HCT116 (cell line): ENCODE data around the gene EMILIN1.

Experiments
- EGR1 ChIP-seq: IDR thresholded peaks from 2 replicates; pipeline ENCODE4 v1.6.1; 2012; ENCODE audit warnings: low read depth
- EZH2 ChIP-seq: fragments of 200-600 bp; sonication (generic); IDR thresholded peaks from 2 replicates; pipeline ENCODE4 v1.6.1; 2017; ENCODE audit warnings: antibody characterized with exemption, mixed run types
- POLR2A ChIP-seq: IDR thresholded peaks from 2 replicates; pipeline ENCODE4 v1.7.0; 2011; ENCODE audit warnings: borderline replicate concordance; ENCODE audit not compliant: insufficient read depth, insufficient read length; ENCODE audit errors: extremely low read depth
- POLR2AphosphoS5 ChIP-seq: IDR thresholded peaks from 2 replicates; pipeline ENCODE4 v1.6.1; 2011; ENCODE audit warnings: mild to moderate bottlenecking, low read depth, low read length, moderate library complexity
- SP1 ChIP-seq: IDR thresholded peaks from 2 replicates; pipeline ENCODE4 v1.6.1; 2012; ENCODE audit warnings: low read depth
- SRF ChIP-seq: IDR thresholded peaks from 2 replicates; pipeline ENCODE4 v1.6.1; 2012; ENCODE audit warnings: low read depth
- ZNF274 ChIP-seq: fragments of 200-500 bp; sonication (Bioruptor generic); IDR thresholded peaks from 2 replicates; pipeline ENCODE4 v1.6.1; 2014; ENCODE audit warnings: mild to moderate bottlenecking, low read depth, low read length, inconsistent platforms
- TF ChIP-seq, protein P1 (sequence below), 3 experiments: fragments of 200-600 bp in 1 of 3; sonication (generic) in 1 of 3; IDR thresholded peaks in 2 of 3; conservative IDR thresholded peaks in 1 of 3; 2 replicates each; pipeline ENCODE4 v1.5.1; 2012 to 2017; ENCODE audit warnings: low read depth in 2 of 3, low read length in 2 of 3, antibody characterized with exemption in 1 of 3, borderline replicate concordance in 1 of 3, control low read depth in 1 of 3, mild to moderate bottlenecking in 1 of 3, mixed read lengths in 1 of 3, mixed run types in 1 of 3, moderate library complexity in 1 of 3; ENCODE audit not compliant: insufficient read depth in 1 of 3
- TF ChIP-seq, protein P2 (sequence below): IDR thresholded peaks from 2 replicates; pipeline ENCODE4 v1.6.1; 2012
- TF ChIP-seq, protein P3 (sequence below): IDR thresholded peaks from 2 replicates; pipeline ENCODE4 v1.6.1; 2012; ENCODE audit warnings: low read depth

DNA sequence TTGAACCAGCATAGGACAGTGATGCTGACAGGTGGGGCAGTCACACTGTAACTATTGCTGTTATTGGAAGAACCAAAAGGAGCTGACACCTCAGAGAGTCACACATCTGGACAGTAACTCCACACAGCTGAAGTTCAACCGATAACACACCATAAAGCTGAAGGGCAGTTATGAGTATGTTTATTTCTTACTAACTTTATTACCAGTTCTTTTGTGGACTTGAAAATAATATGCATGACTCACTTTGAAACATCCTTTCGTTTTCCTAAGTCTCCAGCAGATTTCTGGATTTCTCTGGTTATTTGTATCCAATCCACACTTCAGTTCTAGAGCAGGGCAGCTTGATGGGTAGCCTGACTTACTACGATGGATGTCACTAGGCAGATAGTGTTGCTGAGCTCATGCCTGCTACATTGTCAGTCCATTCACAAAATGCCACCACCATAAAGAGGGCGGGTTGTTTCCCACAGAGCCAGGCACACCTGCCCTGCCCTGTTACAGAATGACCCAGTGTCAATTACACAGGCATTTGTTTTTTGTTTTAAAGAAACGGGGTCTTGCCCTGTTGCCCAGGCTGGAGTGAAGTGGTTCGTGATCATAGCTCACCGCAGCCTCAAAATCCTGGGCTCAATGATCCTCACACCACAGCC is 35.3 kb upstream of the EMILIN1 start:
- no peak for TF ChIP-seq POLR2AphosphoS5
- no peak for TF ChIP-seq SP1
- TF ChIP-seq, protein P1, sequence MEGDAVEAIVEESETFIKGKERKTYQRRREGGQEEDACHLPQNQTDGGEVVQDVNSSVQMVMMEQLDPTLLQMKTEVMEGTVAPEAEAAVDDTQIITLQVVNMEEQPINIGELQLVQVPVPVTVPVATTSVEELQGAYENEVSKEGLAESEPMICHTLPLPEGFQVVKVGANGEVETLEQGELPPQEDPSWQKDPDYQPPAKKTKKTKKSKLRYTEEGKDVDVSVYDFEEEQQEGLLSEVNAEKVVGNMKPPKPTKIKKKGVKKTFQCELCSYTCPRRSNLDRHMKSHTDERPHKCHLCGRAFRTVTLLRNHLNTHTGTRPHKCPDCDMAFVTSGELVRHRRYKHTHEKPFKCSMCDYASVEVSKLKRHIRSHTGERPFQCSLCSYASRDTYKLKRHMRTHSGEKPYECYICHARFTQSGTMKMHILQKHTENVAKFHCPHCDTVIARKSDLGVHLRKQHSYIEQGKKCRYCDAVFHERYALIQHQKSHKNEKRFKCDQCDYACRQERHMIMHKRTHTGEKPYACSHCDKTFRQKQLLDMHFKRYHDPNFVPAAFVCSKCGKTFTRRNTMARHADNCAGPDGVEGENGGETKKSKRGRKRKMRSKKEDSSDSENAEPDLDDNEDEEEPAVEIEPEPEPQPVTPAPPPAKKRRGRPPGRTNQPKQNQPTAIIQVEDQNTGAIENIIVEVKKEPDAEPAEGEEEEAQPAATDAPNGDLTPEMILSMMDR (IDR thresholded peaks at IDR 0.05 in 2 of 3, conservative IDR thresholded peaks at IDR 0.05 in 1 of 3; ENCODE audit: borderline replicate concordance in 1 of 3, insufficient read depth in 1 of 3, low read depth in 2 of 3, low read length in 2 of 3) = no peak
- no peak for TF ChIP-seq EGR1
- no peak for TF ChIP-seq POLR2A
- no peak for TF ChIP-seq SRF
- TF ChIP-seq, protein P2, sequence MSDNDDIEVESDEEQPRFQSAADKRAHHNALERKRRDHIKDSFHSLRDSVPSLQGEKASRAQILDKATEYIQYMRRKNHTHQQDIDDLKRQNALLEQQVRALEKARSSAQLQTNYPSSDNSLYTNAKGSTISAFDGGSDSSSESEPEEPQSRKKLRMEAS = no peak
- TF ChIP-seq EZH2 = no peak
- TF ChIP-seq, protein P3, sequence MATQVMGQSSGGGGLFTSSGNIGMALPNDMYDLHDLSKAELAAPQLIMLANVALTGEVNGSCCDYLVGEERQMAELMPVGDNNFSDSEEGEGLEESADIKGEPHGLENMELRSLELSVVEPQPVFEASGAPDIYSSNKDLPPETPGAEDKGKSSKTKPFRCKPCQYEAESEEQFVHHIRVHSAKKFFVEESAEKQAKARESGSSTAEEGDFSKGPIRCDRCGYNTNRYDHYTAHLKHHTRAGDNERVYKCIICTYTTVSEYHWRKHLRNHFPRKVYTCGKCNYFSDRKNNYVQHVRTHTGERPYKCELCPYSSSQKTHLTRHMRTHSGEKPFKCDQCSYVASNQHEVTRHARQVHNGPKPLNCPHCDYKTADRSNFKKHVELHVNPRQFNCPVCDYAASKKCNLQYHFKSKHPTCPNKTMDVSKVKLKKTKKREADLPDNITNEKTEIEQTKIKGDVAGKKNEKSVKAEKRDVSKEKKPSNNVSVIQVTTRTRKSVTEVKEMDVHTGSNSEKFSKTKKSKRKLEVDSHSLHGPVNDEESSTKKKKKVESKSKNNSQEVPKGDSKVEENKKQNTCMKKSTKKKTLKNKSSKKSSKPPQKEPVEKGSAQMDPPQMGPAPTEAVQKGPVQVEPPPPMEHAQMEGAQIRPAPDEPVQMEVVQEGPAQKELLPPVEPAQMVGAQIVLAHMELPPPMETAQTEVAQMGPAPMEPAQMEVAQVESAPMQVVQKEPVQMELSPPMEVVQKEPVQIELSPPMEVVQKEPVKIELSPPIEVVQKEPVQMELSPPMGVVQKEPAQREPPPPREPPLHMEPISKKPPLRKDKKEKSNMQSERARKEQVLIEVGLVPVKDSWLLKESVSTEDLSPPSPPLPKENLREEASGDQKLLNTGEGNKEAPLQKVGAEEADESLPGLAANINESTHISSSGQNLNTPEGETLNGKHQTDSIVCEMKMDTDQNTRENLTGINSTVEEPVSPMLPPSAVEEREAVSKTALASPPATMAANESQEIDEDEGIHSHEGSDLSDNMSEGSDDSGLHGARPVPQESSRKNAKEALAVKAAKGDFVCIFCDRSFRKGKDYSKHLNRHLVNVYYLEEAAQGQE = no peak
- no peak for TF ChIP-seq ZNF274
